ENCODE data around the gene GRID2.

GRID2 gene

GRCh38 chr4:92969650-92970379, 666.0 kb downstream of the GRID2 start:
- Mint-ChIP-seq H3K4me3 (no peak overlapping the region), H3K9me3 (no peaks in the 10 kb centered on the region)
- TF ChIP-seq CTCF (IDR thresholded peaks at IDR 0.05; ENCODE audit: unreplicated experiment in 3 of 3): no peak

GRCh38 chr4:92970996-92971395, 667.2 kb downstream of the GRID2 start:
- Mint-ChIP-seq H3K4me1 (no peaks in the 10 kb centered on the region), H3K9me3 (no peaks in the 10 kb centered on the region), H3K27me3 (ENCODE audit: low read depth) (no peaks in the 10 kb centered on the region), H3K27ac (no peak overlapping the region), H3K36me3 (ENCODE audit: low read depth) (no peaks in the 10 kb centered on the region), H3K4me3 (no peak overlapping the region)
- TF ChIP-seq CTCF (IDR thresholded peaks at IDR 0.05; ENCODE audit: unreplicated experiment in 3 of 3): no peak

More at GRCh38 chr4:92969650-92970379, 666.0 kb downstream of the GRID2 start:
- H3K36me3 Mint-ChIP-seq (ENCODE audit: low read depth): no peaks in the 10 kb centered on the region
- no peaks in the 10 kb centered on the region for H3K27me3 Mint-ChIP-seq (ENCODE audit: low read depth)
- H3K27ac Mint-ChIP-seq: no peak overlapping the region
- no peaks in the 10 kb centered on the region for H3K4me1 Mint-ChIP-seq

GRCh38 chr4:92988301-92988700, 684.5 kb downstream of the GRID2 start:
- Mint-ChIP-seq H3K27ac (no peak overlapping the region), H3K27me3 (ENCODE audit: low read depth) (no peaks in the 10 kb centered on the region), H3K36me3 (ENCODE audit: low read depth) (no peaks in the 10 kb centered on the region), H3K9me3 (no peaks in the 10 kb centered on the region), H3K4me3 (no peak overlapping the region), H3K4me1 (no peaks in the 10 kb centered on the region)
- TF ChIP-seq CTCF (IDR thresholded peaks at IDR 0.05; ENCODE audit: unreplicated experiment in 3 of 3): no peak

- no peak for TF ChIP-seq CTCF (IDR thresholded peaks at IDR 0.05; ENCODE audit: unreplicated experiment in 3 of 3)
- no peaks in the 10 kb centered on the region for H3K27me3 Mint-ChIP-seq (ENCODE audit: low read depth)
- no peaks in the 10 kb centered on the region for H3K4me1 Mint-ChIP-seq
- H3K9me3 Mint-ChIP-seq: no peaks in the 10 kb centered on the region
- no peaks in the 10 kb centered on the region for H3K36me3 Mint-ChIP-seq (ENCODE audit: low read depth)
- no peak overlapping the region for H3K27ac Mint-ChIP-seq
- H3K4me3 Mint-ChIP-seq: no peak overlapping the region
These were observed 689.0 kb downstream of the GRID2 start for GRCh38 chr4:92992758-92993157.

GRCh38 chr4:92994727-92995126, 691.0 kb downstream of the GRID2 start:
- no peaks in the 10 kb centered on the region for H3K36me3 Mint-ChIP-seq (ENCODE audit: low read depth)
- no peaks in the 10 kb centered on the region for H3K4me1 Mint-ChIP-seq
- TF ChIP-seq CTCF (IDR thresholded peaks at IDR 0.05; ENCODE audit: unreplicated experiment in 3 of 3): no peak
- H3K27me3 Mint-ChIP-seq (ENCODE audit: low read depth): no peaks in the 10 kb centered on the region
- no peak overlapping the region for H3K27ac Mint-ChIP-seq
- H3K9me3 Mint-ChIP-seq: no peaks in the 10 kb centered on the region
- no peak overlapping the region for H3K4me3 Mint-ChIP-seq

- no peak for TF ChIP-seq CTCF (IDR thresholded peaks at IDR 0.05; ENCODE audit: unreplicated experiment in 3 of 3)
- no peak overlapping the region for H3K27ac Mint-ChIP-seq
- H3K9me3 Mint-ChIP-seq: no peaks in the 10 kb centered on the region
- no peaks in the 10 kb centered on the region for H3K4me1 Mint-ChIP-seq
- H3K36me3 Mint-ChIP-seq (ENCODE audit: low read depth): no peaks in the 10 kb centered on the region
- H3K4me3 Mint-ChIP-seq: no peak overlapping the region
- no peaks in the 10 kb centered on the region for H3K27me3 Mint-ChIP-seq (ENCODE audit: low read depth)
These were observed 692.8 kb downstream of the GRID2 start for GRCh38 chr4:92996533-92996932.

Measured in nephron (organoid).